ENCODE data around the gene TBK1.
A peak's percentile ranks its signal among the peaks of the same experiment; 100 is the strongest.

The TBK1 gene

GRCh38 chr12:64451687-64452558 is at the start of gene TBK1:
Gene TBK1, plus strand, starts transcription at chr12:64452120. Its CDS starts 3,751 bp downstream, at chr12:64455871.
- DNase-seq, result no peak

- DNase-seq, result no peak
These were observed 49.7 kb upstream of the TBK1 start for GRCh38 chr12:64402181-64402580.

DNA sequence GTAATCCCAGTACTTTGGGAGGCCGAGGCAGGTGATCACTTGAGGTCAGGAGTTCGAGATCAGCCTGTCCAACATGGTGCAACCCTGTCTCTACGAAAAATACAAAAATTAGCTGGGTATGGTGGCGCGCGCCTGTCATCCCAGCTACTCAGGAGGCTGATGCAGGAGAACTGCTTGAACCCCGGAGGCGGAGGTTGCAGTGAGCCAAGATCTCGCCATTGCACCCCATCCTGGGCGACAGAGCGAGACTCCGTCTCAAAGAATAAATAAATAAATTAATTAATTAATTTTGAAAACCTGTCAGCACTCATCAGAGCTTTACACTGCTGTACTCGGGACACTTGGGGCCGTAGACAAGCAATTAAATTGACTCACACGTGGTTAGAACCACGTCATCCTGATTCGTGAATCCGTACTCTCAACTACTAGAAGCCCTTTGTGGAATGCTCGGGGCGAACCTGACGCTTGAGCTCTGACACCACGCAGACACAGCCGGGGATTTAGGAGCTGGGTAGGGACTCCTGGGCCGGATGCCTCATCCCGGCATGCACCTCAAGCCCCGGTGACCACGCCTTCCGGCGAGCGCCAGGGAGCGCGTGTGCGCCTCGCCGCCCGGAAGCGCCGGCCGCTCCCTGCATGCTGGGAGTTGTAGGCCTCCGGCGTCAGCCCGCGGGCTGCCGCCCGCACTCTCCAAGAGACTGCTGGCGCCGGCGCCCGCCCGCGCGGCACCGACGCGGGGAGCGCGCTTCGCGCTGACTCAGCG is 48.0 kb upstream of the TBK1 start, which contains the start of gene XPOT:
XPOT (plus strand) TSS at position 686 of the 763 bp plus-strand sequence. CDS start 5,644 bp downstream, outside the sequence.
- peak; percentile 70 for DNase-seq

- DNase-seq, result peak; percentile 61
These were observed 47.3 kb upstream of the TBK1 start for GRCh38 chr12:64404470-64405256.

DNA sequence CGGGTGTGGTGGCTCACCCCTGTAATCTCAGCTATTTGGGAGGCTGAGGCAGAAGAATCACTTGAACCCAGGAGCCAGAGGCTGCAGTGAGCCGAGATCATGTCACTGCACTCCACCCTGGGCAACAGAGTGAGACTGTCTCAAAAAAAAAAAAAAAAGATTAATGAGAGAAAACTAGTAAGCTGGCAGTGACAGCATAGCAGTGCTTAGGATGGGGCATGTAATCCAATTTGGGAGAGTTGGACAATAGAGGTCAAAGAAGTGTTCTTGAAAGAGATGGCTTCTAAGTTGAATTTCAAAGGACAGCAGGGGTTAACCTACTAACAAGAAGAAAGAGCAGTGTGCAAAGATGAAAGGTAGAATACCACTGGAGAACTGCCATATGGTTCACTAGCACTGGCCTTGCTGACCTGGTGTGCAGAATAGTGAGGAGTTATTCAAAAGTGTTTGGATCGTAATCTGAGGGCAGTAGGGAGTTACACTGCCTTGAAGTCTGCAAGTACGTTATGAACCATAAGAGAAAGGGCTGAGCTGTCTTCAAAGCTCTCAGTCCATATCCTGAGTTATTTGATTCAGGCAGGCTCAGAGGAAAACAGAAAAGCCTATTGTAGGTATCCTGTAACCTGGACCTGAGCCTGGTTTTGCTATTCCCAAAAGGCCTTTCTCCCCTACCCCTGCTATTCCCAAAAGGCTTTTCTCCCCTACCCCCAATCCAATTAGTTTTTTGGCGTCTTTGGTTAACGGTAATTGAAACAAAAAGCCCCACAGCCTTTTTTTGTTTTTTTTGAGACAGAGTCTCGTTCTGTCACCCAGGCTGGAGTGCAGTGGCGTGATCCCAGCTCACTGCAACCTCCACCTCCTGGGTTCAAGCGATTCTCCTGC is 44.3 kb upstream of the TBK1 start:
- DNase-seq, result no peak

- no peak for DNase-seq
These were observed 40.5 kb upstream of the TBK1 start for GRCh38 chr12:64411427-64411826.

DNA sequence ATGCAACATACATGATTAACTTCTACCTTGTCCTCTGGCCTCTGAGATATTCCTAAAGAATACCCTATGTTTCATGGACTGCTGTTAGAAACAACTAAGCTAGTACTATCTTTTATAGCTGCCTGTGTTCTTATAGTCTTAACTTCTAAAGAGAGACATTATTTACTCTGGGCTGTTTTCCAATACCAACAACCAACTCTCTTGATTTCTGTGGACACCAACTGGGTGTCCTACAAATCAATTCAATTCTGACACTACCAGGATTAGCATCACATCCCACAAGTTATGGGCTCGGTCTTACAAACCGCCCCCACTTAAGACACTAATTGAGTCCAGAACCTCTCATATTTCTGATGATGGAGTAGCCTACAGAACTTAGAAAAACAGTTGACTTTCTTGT is 39.5 kb upstream of the TBK1 start:
- DNase-seq, result no peak

- DNase-seq, result no peak
These were observed 38.0 kb upstream of the TBK1 start for GRCh38 chr12:64413884-64414283.

- no peak for DNase-seq
These were observed 33.7 kb upstream of the TBK1 start for GRCh38 chr12:64418209-64418608.

DNA sequence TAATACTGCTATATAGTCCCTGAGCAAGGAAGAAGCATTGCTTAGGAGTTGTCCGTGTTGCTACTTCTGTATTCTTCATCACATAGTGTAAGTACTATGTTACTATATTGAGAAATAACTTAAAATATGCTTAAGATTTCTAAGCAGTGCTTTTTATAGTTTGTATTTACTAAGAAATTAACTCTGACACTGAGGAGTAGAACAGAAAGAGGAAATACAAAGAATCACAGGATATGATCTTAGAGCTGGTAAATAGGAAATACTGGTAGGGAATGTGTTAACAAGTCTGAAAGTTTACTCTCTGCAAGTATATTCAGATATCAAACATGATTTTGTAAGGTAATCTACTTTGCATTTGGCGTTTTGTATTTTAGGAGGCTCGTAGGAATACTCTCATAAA is 32.2 kb upstream of the TBK1 start:
- DNase-seq, result no peak

- DNase-seq, result no peak
These were observed 23.9 kb upstream of the TBK1 start for GRCh38 chr12:64427988-64428387.

- DNase-seq, result no peak
These were observed 23.0 kb upstream of the TBK1 start for GRCh38 chr12:64428956-64429355.

GRCh38 chr12:64430886-64431285 is 21.0 kb upstream of the TBK1 start:
- DNase-seq, result no peak

GRCh38 chr12:64431791-64432190 is 20.1 kb upstream of the TBK1 start:
- DNase-seq, result no peak

GRCh38 chr12:64433915-64434314 is 18.0 kb upstream of the TBK1 start:
- DNase-seq, result no peak

DNA sequence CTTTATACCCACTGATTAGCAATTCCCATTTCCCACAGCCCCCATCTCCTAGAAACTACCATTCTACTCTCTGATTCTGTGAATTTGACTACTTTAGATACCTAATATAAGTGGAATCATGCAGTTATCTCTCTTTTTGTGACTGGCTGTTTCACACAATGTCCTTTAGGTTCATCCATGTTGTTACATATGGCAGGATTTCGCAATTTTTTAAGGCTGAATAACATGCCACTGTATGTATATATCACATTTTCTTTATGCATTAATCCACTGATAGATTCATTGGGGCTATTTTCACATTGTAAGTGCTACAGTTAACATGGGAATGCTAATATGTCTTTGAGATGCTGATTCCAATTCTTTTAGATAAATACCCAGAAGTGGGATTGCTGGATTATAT is 11.8 kb upstream of the TBK1 start:
- DNase-seq, result no peak

- DNase-seq, result no peak
These were observed 6.4 kb upstream of the TBK1 start for GRCh38 chr12:64445490-64445889.

DNA sequence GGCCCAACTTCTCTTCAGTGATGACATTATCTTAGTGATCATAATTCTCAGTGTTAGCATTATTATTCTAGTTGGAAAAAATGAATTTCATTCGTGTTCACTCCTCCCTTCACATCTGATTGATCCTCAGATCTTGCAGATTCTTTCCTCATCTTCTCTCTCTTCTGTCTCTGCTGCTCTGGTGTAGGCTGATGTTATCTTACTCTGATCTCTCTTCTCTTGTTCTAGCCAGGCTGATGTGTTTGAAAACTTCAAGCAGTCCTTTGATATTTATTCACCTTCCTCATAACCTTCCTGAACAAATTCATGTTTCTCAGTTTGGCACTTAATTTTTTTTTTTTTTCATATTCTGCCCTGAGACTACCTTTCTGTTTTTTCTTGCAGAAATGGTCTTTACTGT is 5.6 kb upstream of the TBK1 start:
- no peak for DNase-seq

DNA sequence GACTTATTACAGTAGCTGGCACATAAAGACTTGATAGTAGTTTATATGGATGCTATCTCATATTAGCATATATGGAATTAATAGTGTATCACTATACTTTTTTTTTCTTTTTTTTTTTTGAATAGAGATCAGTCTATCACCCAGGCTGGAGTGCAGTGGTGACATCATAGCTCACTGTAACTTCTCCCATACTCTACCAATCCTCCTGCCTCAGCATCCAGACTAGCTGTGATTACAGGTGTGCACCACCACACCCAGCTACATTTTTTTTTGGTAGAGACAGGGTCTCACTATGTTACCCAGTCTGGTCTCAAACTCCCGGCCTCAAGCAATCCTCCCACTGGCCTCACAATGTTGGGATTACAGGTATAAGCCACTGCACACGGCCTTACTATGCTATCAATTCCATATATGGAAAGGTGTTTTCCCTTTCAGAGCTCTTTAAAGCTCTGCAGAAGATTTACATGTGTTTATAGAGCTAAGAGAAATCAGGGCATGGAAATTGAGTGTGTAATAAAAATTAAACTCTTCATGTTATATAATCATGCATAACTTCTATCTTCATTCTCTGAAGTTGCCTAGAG is 1.8 kb upstream of the TBK1 start:
- DNase-seq, result no peak

DNA sequence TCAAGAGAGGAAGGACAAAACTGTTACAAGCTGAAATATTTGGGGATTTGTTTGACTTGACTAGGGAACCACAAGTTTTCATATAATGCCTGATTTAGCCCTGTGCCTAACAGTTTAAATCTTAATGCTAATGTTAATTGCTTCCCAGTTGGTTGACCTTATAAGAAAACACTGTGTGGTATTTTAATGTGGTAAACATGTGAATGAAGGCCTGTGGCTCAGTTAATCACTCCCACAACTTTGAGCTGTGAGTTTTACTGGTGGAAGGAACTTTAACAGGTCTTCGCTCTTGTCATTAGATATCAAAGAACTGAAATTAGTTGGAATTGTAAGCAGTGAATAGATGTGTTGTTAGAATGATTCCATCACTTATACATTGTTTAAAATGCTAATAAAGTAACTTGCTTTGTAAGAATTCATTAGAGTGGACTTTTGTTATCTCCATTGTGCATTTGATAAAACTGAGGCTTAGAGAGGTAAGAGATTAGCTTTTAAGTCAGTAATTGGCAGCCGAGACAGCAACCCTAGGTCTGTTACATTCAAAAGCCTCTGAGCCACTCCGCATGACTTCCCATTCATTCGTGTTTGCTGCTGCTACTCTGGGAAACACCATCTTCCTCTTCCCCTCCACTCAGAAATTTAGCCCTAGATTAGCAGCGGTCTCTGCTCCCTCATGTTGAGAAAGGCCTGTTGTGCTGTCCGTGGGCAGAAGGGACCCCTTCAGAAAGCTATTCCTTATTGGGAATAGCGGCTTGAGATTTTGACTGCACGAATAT is 1.0 kb upstream of the TBK1 start:
- no peak for DNase-seq

All from SIG-M5 (cell line).